Testis (tissue), 2 donors: ENCODE measurements around the gene RABGAP1L.

Source experiments
- POLR2A ChIP-seq: fragments of 450-650 bp; IDR thresholded peaks from one replicate; pipeline ENCODE4 v1.6.1; 2017; ENCODE audit warnings: antibody characterized with exemption, mild to moderate bottlenecking, moderate library complexity
- TF ChIP-seq, protein P1 (sequence below), 3 experiments: fragments of 450-650 bp in 2 of 3; fragments of 200-600 bp in 1 of 3; sonication (generic) in 1 of 3; IDR thresholded peaks; one replicate each; pipeline ENCODE4 v1.5.1; 2016 to 2019; ENCODE audit warnings: antibody characterized with exemption in 3 of 3, mild to moderate bottlenecking in 2 of 3, moderate library complexity in 1 of 3

DNA sequence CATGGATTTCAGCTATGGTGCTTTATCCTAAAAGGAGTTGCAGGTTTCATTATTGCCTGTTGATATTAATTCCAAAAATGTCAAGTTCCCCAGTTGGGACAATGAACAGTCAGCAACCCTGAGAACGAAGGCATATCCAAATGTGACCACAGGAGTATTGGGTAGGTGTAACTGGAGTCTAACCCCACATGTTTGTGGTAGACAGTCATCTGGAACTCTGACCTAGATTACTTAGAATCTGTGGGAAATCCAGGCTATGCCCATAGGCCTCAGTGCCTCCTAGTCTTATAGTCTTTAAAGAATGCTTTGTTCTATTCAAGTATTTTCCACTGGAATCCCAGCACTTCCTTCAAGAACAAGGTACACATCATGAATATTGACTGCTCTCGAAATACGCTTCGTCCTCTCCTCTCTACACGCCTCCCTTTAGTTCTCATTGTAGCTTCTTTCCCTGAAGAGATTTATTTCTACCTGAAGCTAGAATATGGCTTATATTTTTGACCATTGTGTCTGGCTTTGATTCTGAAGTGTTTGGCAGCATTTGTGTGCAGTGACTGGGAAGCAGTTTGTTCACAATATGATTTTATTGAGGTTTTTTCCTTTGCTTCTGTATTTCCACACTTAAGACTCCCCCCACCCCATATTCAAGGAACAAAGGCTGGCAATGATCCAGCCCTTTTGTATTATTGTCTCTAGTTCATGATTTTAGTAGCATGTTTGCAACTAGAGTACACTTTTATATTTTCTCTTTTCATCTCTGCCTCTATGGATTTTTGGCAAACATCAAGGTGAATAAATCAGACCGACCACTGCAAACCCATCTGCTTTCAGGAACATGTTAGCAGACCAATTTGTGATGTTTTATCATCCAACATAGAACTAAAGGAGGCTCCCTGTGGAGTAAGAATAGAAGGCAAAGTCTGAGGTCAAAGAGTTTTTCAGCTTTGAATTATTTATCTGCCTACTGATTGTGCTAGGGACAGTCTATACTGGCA is 467.0 kb downstream of the RABGAP1L start:
- TF ChIP-seq, protein P1, sequence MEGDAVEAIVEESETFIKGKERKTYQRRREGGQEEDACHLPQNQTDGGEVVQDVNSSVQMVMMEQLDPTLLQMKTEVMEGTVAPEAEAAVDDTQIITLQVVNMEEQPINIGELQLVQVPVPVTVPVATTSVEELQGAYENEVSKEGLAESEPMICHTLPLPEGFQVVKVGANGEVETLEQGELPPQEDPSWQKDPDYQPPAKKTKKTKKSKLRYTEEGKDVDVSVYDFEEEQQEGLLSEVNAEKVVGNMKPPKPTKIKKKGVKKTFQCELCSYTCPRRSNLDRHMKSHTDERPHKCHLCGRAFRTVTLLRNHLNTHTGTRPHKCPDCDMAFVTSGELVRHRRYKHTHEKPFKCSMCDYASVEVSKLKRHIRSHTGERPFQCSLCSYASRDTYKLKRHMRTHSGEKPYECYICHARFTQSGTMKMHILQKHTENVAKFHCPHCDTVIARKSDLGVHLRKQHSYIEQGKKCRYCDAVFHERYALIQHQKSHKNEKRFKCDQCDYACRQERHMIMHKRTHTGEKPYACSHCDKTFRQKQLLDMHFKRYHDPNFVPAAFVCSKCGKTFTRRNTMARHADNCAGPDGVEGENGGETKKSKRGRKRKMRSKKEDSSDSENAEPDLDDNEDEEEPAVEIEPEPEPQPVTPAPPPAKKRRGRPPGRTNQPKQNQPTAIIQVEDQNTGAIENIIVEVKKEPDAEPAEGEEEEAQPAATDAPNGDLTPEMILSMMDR (IDR thresholded peaks at IDR 0.05): no peak
- no peak for TF ChIP-seq POLR2A
